ENCODE results near the gene SH3GL1.

Gene SH3GL1, protein sequence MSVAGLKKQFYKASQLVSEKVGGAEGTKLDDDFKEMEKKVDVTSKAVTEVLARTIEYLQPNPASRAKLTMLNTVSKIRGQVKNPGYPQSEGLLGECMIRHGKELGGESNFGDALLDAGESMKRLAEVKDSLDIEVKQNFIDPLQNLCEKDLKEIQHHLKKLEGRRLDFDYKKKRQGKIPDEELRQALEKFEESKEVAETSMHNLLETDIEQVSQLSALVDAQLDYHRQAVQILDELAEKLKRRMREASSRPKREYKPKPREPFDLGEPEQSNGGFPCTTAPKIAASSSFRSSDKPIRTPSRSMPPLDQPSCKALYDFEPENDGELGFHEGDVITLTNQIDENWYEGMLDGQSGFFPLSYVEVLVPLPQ

DNA sequence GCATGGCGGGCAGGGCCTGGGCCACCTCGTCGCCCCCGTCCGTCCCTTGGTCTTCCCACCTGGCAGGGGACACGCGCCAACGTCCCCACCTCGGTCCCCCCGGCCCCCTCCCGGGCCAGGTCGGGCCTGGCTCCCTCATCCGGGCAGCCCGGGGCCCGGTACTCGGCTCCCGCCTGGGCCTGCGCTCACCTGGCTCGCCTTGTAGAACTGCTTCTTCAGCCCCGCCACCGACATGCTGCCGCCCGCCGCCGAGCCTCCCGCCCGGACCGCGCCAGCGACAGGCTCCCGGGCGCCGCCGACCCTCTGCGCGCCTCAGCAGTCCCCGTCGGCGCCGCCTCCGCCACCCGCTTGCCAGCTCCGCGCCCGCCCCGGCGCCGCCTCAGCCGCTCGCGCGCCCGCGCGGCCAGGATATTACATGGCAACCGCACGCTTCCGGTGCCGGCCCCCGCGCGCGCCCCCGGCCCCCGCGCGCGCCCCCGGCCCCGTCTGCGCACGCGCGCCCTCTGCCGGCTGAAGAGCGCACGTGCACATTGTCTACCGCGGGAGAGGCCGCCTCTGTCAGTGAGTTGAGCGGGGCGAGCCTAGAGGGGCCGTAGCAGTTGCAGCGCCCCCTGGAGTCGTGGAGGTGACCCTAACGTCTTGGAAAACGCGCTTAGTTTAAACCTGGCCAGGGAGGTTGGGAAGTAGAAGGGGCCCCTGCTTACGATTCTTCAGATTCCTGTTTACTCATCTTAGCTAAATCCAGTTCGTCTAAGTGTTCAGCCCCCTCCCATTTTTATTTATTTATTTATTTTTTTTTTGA lies at the start of gene SH3GL1:
SH3GL1 (minus strand) TSS at position 413 of the 802 bp plus-strand sequence; CDS start at position 234, 179 bp downstream.
- DNase-seq (ENCODE audit: low spot score), result peak; percentile 86

DNA sequence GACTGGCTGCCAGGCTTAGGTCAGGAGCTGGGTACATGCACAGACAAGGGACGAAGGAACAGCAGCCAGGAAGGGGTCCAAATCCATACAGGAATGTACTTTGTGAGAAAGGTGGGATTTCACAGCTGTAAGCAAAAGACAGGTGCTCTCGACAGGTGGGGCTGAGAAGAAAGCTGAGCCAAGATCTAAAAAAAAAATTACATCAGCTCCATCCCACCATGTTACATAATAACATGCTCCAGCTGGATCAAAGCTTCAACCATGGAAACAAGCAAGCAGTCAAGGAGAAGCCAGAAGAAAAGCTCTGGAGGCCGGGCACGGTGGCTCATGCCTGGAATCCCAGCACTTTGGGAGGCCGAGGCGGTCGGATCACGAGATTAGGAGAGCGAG lies 49.3 kb upstream of the SH3GL1 start:
- DNase-seq (ENCODE audit: low spot score), result no peak

DNA sequence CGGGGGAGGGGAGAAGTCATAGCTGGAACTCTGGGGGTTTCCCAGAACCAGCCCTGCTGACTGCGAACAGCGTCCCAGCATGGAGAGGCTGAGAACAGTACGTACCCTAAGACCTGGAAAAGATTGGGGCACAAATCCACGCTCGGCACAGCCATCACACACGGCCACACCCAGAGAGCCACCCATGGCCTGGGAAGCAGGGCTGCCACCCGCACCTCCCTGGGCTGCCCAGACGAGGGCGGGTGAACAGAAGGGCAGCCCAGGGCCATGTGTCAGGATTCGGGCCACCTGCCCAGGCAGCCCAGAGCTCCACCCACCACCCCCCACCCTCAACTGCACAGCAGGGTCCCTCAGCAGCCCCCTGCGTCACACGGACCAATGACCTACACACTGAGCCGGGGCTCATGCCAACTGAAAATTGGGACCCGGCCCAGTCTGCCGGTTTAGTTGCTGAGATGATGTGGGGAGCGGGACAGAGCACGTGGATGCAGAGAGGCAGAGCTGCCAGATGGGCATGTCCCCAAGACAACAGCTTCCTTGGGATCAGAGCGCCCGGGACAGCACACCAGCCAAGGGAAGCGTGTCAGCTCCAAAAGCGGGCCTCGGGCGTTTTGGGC lies 48.8 kb upstream of the SH3GL1 start:
- DNase-seq (ENCODE audit: low spot score), result no peak

DNA sequence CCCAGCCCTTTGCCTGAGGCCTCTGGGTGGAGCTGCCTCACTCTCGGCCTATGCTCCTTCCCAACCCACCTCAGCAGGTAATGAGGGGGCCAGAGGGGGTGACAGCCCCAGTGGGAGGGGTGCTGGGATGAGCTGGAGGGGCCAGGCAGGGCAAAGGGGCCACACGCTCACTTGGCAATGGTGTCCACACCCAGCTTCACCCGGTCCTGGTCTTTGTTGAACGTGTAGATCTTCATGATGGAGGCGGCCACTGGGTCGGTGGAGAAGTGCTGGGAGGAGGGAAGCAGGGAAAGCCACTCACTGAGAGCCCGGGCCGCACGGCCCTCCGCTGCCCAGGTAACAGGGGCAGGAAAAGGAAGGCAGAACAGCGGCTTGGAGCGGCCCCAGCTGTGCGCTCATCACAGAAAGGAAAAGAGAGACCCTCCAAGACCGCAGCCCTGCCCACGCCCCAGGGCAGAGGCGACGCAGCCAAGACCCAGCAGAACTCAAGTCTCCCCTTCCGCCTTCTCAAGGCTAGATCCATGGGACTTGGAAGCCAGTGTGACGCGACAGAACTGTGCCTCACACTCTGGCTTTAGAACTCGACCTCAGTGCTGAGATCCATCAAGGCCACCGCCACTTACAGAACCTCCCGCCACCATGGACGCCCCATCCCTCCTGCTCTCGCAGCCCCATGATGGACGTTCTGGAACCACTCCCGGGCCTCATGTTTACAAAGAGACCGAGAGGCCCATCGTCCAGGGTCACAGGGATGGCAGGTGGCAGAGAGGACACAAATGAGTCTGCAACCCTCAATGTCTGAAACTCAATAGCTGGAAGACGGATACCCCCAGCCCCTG lies 48.0 kb upstream of the SH3GL1 start:
- DNase-seq (ENCODE audit: low spot score), result no peak

DNA sequence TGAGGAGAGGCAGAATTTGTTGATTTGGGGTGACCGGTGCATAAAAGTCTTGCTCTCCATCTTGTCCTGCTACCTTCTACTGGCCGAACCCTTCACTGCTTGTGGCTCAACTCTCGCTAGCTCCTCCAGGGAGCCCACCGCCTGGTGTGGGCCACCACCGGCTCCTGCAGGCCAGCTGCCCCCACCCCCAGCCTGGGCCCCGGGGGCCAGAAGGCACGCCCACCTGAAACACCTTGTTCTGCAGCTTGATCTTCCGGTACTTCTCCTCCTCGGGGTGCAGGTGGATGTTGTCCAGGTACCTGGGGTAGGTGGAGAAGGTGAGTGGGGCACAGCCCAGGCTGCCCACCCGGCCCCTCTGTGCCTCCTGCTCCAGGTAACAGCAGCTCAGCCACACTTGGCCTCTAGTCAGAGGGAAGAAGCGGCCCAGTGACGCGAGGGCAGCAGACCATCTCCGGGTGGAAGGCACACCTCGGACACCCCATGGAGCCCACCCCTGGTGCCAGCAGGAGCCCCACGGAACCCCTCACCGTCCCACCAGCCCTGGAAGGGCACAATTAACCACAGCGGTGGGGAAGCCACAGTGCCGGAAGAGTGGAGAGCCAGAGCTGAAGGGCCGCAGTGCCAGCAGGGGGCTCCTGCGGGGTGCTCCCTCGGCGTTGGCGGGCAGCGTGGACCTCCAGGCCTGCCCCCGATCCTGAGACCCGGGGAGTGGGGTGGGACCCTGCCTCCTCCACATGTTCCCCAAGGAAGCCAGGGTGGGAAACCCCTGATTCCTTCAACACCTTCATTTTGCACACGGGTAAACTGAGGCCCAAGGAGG lies 47.2 kb upstream of the SH3GL1 start:
- no peak for DNase-seq (ENCODE audit: low spot score)

DNA sequence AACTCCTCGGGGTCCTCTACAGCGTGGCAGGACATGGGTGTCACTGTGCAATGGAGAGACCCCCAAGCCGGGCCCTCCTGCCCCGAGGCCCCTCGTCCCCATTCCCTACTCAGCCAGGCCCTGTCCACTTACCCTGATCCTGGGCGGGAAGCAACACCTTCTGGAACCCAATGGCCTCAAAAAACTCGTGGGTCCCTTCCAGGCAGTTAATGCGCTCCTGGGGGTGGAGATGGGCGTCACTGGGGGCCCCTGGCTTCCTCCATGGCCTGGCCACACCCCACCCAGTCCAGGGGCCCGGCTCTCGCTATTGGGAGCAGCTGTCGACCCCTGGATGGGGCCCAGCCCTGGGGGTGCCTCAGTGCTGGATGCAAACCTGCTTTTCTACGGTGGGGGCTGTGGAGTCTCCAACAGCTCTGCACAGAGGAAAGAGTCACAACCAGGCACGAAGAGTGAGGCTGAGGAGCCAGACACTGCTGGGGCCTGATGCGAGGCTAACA lies 46.4 kb upstream of the SH3GL1 start:
- no peak for DNase-seq (ENCODE audit: low spot score)

DNA sequence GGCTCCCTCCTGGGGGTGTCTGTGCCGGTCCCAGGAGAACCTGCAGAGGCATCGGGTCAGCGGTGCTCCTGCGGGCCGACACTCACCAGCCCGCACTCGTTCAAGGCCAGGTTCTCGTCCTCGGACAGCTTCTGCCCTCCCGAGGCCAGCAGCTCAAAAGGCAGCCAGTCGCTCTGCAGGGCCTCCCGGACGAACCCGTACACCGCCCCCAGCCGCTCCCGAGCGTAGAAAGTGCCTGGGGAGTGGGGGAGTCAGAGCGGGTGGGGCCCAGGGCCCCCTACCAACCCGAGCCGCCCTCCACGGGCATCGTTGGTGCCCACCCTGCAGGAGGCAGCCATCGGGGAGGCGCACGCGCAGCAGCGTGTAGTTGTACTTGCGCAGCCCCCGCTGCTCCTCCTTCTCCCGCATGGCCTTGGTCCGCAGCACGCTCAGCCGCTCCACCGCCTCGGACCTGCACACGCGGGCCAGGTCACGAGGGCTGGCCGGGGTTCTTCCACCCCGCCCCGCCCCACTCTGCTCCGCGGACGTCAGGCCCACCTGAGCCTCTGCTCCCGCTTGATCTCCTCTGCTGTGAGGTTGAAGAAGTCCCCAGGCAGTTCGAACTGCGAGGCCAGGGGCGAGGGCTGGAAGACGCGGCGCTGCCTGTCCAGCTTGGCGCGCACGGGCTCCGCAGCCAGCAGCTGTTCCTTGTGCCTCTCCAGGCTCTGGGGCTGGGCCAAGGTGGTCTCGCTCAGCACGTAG lies 45.8 kb upstream of the SH3GL1 start:
- no peak for DNase-seq (ENCODE audit: low spot score)

DNA sequence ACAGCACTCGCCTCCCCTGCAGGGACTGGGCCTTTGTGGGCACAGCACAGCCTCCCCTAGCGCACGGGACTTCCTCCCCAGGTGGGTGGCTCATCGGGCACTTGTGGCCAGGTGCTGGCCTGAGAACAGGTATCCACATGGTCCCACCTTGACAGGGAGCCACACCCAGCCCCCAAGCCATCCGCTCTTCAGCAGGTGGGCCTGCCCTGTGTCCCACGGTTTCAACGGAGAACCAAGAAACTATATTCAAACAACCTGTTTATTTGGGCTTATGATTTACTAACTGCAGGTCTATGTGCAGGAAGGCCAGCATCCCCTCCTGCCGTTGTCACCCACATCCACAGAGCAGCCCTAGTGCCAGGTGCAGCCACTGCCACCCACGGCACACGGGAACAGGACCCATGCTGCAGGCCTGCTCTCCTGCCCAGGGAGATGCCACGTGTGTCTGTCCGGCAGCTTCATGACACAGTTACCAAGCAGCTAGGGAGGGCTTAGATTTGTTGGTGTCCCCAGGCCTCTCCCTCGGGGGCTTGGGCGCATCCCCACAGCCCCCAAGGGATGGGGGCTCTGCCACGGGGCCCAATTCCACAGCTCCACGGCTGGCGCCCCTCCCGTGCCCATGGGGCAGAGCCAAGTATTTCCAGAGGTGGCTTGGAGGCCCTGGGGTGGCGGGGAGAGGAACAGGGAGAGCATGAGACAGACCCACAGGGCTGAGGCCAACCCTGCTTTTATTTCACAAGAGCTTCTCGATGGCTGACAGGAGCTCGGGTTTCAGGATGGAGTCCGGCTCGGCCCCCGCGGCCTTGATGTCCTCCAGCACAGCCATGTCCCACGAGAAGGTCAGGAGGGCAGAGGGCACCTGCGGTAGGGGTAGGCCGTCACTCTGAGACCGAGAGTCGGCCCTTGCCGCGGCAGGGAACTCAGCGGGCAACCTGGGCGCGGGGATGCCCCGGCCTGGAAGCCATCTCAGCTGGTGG lies 44.7 kb upstream of the SH3GL1 start:
- no peak for DNase-seq (ENCODE audit: low spot score)

DNA sequence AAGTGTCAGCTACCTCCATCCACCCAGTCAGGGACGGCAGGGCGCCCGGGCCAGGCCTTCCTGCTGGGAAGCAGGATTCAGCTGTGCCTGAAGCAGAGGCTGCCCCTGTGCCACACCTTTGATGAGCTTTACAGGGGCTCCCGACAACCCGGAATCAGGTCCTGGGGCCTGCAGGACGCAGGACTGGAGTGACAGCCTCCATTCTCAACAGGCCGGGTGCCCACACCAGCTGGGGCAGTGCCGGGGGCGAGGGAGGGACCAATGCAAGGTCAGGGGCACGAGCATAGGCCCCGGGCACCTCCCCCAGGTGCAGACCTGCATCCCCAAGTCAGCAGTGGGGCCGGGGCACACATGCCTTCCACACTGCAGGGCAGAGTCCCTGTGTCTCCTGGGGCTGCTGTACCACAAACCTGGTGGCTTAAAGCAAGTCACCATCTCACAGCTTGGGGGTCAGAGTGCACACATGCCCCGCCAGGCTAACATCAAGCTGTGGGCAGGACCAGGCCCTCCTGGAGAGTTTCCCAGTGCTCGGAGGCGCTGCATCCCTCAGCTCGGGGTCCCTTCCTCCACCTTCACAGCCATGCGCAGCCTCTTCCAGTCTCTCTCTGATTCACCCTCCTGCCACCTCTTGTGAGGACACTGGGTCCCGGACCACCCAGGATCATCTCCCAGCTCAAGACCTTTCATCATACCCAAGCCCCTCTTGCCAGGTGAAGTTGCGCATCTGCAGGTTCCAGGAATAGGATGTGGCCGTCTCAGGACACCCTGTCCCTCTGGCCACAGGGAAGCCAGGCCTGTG lies 43.8 kb upstream of the SH3GL1 start:
- DNase-seq (ENCODE audit: low spot score), result no peak

DNA sequence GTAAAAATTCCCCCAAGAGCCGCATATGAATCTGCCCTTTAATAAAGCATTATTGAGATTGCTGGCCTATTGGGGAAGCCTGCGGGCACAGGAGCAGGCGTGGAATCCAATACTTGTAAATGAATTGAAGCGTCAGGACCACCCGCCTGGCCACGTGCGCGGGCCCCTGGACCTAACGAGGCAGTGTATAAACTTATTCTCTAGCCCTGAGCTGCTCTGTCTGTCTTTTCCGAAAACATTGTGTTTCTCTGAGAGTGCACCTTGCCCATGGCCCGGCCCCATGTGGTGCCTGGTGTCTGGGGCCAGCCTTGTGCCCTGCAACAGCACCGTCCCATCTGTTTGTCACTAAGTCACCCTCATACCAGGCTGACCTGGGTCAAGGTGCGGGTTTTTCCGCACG lies 42.8 kb upstream of the SH3GL1 start:
- no peak for DNase-seq (ENCODE audit: low spot score)

DNA sequence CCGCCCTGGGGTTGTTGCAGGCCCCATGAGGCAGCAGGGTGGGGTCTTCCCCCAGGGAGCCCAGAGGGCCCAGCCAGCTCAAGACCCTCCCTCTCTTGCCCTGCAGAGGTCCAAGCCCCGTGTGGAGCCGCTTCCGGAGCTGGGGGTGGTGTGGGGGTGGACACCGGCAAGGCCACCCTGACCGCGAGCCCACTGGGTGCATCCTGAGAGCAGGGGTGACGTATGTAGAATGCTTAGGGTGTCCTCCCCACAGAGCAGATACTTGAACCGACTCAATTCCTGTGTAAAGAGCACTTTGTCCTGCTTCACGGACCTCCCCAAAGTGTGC lies 42.4 kb upstream of the SH3GL1 start:
- no peak for DNase-seq (ENCODE audit: low spot score)

DNA sequence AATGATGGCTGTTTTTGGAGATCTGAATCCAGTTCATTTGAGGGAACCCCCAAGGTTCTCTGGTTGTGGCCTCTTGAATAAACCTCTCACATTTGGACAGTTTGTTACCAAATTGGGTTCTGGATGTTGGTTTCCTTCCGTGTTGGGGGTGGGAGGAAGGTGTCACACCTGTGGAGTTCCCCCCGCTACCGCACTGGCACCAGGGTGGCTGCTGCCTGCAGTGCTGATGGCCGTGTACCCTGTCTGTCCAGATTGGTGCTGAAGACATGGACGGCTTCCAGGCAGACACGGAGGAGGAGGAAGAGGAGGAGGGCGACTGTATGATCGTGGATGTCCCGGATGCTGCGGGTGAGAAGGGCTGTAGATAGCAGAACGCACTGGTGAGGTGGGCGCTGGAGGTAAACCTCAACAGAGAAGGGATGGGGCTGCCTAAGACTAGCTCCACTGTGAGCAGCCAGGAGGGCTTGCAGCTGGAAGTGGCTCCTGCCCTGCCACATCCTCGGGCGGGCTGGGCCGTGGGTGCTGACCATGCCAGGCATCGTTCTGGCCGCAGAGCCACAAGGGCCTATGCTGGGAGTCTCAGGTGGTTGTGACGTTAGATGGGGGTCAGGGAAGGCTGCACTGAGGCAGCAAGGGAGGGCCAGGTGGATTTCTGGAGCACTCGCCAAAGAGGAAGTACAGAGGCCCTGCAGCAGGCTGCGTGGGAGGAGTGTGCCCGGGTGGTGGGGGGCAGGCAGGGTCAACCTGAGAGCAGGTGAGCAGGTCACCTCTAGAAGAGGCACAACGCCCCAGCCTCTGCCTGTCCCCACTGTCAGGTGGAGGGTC lies 41.9 kb upstream of the SH3GL1 start:
- DNase-seq (ENCODE audit: low spot score), result no peak

DNA sequence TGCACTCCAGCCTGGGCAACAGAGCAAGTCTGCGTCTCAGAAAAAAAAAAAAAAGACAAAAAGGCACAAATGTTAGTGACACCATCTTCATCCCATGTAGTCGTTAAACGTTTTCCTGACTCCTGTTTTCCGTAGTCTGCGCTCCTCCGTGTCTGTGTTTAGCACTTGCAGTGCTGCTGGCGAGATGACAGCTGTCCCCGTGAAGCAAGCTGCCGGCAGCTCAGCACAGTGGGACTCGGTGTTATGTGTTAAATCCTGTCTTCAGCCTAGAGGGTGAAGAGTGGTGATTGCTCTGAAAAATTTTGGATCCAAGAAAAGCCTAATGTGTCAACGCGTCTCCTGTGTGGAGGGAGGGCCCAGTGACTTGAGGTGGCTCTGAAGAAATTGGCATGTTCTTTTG lies 38.9 kb upstream of the SH3GL1 start:
- DNase-seq (ENCODE audit: low spot score), result no peak

DNA sequence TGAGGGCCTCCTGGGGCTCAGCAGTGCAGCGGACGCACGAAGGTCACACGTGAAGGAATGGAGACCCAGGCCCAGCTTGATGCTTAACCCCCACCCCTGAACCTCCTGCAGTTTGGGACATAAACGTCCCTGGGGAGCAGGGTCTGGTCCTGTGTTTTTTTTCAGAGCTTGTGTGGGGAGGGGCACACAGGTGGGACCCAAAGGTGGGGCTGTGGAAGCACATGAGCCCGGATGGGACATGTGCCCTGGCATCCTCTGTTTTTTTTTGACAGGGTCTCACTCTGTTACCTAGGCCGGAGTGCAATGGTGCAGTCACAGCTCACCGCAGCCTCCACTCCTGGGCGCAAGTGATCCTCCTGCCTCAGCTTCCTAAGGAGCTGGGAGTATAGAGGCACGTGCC lies 36.8 kb upstream of the SH3GL1 start:
- no peak for DNase-seq (ENCODE audit: low spot score)

DNA sequence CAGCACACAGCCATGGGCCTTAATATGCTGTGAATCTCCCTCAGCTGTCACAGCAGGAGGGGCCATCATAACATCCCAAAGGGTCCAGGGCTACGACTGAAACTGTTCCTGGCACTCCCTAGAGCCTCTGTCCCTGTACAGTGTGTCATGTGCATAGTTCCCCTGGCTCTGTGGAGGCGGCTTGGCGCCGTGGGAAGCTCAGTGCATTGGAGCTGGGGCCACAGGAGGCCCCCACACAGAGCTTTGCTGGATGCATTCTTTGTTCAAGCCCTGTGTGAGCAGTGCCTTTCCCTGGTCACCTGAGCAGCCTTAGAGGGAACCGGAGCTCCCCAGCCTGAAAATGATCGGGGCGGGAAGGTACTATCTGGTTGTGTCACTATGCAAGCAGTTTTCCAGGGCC lies 35.9 kb upstream of the SH3GL1 start:
- DNase-seq (ENCODE audit: low spot score), result no peak

DNA sequence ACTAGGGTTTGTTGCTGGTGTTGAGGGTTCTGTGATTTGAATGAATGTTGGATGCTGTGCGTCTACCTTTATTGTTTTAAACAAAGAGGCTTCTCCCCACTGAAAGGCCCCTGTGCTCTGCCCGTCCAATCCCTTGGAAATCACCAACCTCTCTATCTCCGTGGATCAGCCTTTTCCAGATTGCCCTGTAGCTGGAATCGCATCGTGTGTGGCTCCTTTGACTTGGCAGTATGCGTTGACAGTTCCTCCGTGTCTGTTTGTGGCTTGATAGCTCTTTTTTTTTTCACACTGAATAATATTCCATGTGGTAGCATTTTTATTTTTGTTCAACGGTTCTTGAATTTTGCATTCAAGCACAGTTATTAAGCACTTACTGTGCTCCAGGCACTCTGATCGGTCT lies 34.0 kb upstream of the SH3GL1 start:
- DNase-seq (ENCODE audit: low spot score), result no peak

DNA sequence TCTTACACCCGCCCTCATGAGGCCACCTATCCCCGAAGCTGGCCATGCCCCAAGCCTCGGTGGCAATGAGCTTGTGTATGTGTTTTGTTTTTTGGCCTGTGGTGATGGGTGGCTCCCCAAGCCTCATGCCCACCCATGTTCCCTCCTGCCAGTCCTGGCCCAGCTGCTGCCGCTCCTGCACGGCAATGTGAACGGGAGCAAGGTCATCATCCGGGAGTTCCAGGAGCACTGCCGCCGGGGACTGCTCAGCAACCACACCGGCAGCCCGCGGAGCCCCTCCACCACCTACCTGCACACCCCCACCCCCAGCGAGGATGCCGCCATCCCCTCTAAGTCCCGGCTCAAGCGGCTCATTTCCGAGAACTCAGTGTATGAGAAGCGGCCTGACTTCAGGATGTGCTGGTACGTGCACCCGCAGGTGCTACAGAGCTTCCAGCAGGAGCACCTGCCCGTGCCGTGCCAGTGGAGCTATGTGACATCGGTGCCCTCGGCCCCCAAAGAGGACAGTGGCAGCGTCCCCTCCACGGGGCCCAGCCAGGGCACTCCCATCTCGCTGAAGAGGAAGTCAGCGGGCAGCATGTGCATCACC lies 32.7 kb upstream of the SH3GL1 start:
- no peak for DNase-seq (ENCODE audit: low spot score)

Data from HuH-7.5 (cell line).